OCI-LY3 (cell line): ENCODE measurements around the gene ZNF780B.

Source experiments
- H2AFZ ChIP-seq: fragments of 200-600, 300-600 bp; shearing (Covaris generic); 2 replicates; pipeline ENCODE4 v1.6.0; 2014; ENCODE audit warnings: antibody characterized with exemption, low read depth, low read length
- H3K27ac ChIP-seq: fragments of 200-600, 300-600 bp; sonication (generic); 2 replicates; pipeline ENCODE4 v1.5.1; 2014; ENCODE audit warnings: mild to moderate bottlenecking, low read length, moderate library complexity, mixed read lengths
- H3K27me3 ChIP-seq: fragments of 200-600, 300-600 bp; sonication (generic); 2 replicates; pipeline ENCODE4 v1.6.1; 2014; ENCODE audit warnings: low read depth, low read length, mixed read lengths
- H3K36me3 ChIP-seq: fragments of 200-600, 300-600 bp; sonication (generic); replicated peaks from 2 replicates; pipeline ENCODE3; 2014; ENCODE audit warnings: low read depth, low read length, mixed read lengths
- H3K4me1 ChIP-seq: fragments of 300-600, 200-600 bp; sonication (generic); 2 replicates; pipeline ENCODE4 v1.6.1; 2014; ENCODE audit warnings: low read length, mixed read lengths
- H3K4me2 ChIP-seq: fragments of 200-600, 300-600 bp; sonication (generic); 2 replicates; pipeline ENCODE4 v1.6.1; 2014; ENCODE audit warnings: low read length, mixed read lengths
- H3K4me3 ChIP-seq: fragments of 300-600, 200-600 bp; sonication (generic); 2 replicates; pipeline ENCODE4 v1.5.1; 2014; ENCODE audit warnings: antibody characterized with exemption, mild to moderate bottlenecking, low read length, moderate library complexity
- H3K79me2 ChIP-seq: fragments of 300-600, 200-600 bp; shearing (Covaris generic); 2 replicates; pipeline ENCODE4 v1.6.1; 2014; ENCODE audit warnings: mild to moderate bottlenecking, low read length, mixed read lengths
- H3K9ac ChIP-seq: fragments of 300-600, 200-600 bp; shearing (Covaris generic); 2 replicates; pipeline ENCODE4 v1.6.0; 2014; ENCODE audit warnings: mild to moderate bottlenecking, low read length, moderate library complexity
- H3K9me3 ChIP-seq: fragments of 200-600, 300-600 bp; shearing (Covaris generic); 2 replicates; pipeline ENCODE4 v1.6.1; 2014; ENCODE audit warnings: low read length, mixed read lengths; ENCODE audit not compliant: insufficient read depth
- H4K20me1 ChIP-seq: fragments of 200-600, 300-600 bp; sonication (generic); 2 replicates; pipeline ENCODE4 v1.6.1; 2016; ENCODE audit warnings: low read length, mixed read lengths; ENCODE audit not compliant: insufficient read depth
- CTCF ChIP-seq: fragments of 200-600, 300-600 bp; sonication (generic); IDR thresholded peaks from 2 replicates; pipeline ENCODE4 v1.5.1; 2014; ENCODE audit warnings: antibody characterized with exemption, low read length, low read depth
- EZH2phosphoT487 ChIP-seq: fragments of 200-600 bp; shearing (Covaris generic); IDR thresholded peaks from 2 replicates; pipeline ENCODE4 v1.6.1; 2018; ENCODE audit warnings: antibody characterized with exemption, mixed run types, low read depth

Gene ZNF780B

GRCh38 chr19:40080289-40080688 is 24.3 kb upstream of the ZNF780B start:
- TF ChIP-seq EZH2phosphoT487: no peak
- no peak for TF ChIP-seq CTCF
- Histone ChIP-seq H3K4me3 (no peak overlapping the region), H3K4me2 (no peak overlapping the region), H3K9ac (no peak overlapping the region), H3K79me2 (0 out of 2 replicates have a peak, but pooled peaks cover 4% of the 10 kb centered on the region), H3K27ac (no peak overlapping the region), H3K4me1 (peaks cover 8% of the 10 kb centered on the region), H3K27me3 (no peaks in the 10 kb centered on the region), H3K9me3 (peaks cover 34% of the 10 kb centered on the region; the same call in 1 of the 2 replicates), H4K20me1 (no peaks in the 10 kb centered on the region), H3K36me3 (peaks cover 80% of the 10 kb centered on the region), H2AFZ (no peak overlapping the region)

GRCh38 chr19:40078377-40078776 is 22.3 kb upstream of the ZNF780B start:
- no peaks in the 10 kb centered on the region for H3K79me2 ChIP-seq
- TF ChIP-seq CTCF (no peak), EZH2phosphoT487 (no peak)
- no peak overlapping the region for H3K4me3 ChIP-seq
- peaks cover 94% of the 10 kb centered on the region for H3K36me3 ChIP-seq
- no peak overlapping the region for H3K4me2 ChIP-seq
- H4K20me1 ChIP-seq: no peaks in the 10 kb centered on the region
- peaks cover 8% of the 10 kb centered on the region for H3K4me1 ChIP-seq
- H3K27me3 ChIP-seq: no peaks in the 10 kb centered on the region
- no peak overlapping the region for H3K27ac ChIP-seq
- no peak overlapping the region for H3K9ac ChIP-seq
- H3K9me3 ChIP-seq: peaks cover 37% of the 10 kb centered on the region; the same call in 1 of the 2 replicates
- no peak overlapping the region for H2AFZ ChIP-seq

- TF ChIP-seq EZH2phosphoT487: no peak
- no peak for TF ChIP-seq CTCF
- H4K20me1 ChIP-seq: no peaks in the 10 kb centered on the region
- H3K79me2 ChIP-seq: no peaks in the 10 kb centered on the region
- no peak overlapping the region for H3K4me2 ChIP-seq
- peaks cover 54% of the 10 kb centered on the region for H3K36me3 ChIP-seq
- no peaks in the 10 kb centered on the region for H3K4me1 ChIP-seq
- no peak overlapping the region for H2AFZ ChIP-seq
- no peak overlapping the region for H3K4me3 ChIP-seq
- H3K27me3 ChIP-seq: no peaks in the 10 kb centered on the region
- no peak overlapping the region for H3K27ac ChIP-seq
- peaks cover 12% of the 10 kb centered on the region; the same call in 1 of the 2 replicates for H3K9me3 ChIP-seq
- no peak overlapping the region for H3K9ac ChIP-seq
Measured at GRCh38 chr19:40070058-40070457, 14.0 kb upstream of the ZNF780B start.

GRCh38 chr19:40059624-40060023 is 3.6 kb upstream of the ZNF780B start:
- Histone ChIP-seq H3K9me3 (peaks cover 37% of the 10 kb centered on the region), H4K20me1 (no peaks in the 10 kb centered on the region), H3K27ac (no peak overlapping the region), H3K9ac (no peak overlapping the region), H3K4me3 (no peak overlapping the region), H3K4me1 (peaks cover 9% of the 10 kb centered on the region; the same call in 1 of the 2 replicates), H3K36me3 (peaks cover 5% of the 10 kb centered on the region), H2AFZ (no peak overlapping the region), H3K27me3 (no peaks in the 10 kb centered on the region), H3K79me2 (peaks cover 11% of the 10 kb centered on the region), H3K4me2 (no peak overlapping the region)
- no peak for TF ChIP-seq CTCF
- TF ChIP-seq EZH2phosphoT487: no peak
